Glomerular visceral epithelial cell (primary cell): ENCODE data around the gene VSTM4.

Experiments
- DNase-seq: peaks from one replicate; pipeline ENCODE4 v3.0.0-alpha.2; 2016; ENCODE audit errors: extremely low spot score

VSTM4 gene

DNA sequence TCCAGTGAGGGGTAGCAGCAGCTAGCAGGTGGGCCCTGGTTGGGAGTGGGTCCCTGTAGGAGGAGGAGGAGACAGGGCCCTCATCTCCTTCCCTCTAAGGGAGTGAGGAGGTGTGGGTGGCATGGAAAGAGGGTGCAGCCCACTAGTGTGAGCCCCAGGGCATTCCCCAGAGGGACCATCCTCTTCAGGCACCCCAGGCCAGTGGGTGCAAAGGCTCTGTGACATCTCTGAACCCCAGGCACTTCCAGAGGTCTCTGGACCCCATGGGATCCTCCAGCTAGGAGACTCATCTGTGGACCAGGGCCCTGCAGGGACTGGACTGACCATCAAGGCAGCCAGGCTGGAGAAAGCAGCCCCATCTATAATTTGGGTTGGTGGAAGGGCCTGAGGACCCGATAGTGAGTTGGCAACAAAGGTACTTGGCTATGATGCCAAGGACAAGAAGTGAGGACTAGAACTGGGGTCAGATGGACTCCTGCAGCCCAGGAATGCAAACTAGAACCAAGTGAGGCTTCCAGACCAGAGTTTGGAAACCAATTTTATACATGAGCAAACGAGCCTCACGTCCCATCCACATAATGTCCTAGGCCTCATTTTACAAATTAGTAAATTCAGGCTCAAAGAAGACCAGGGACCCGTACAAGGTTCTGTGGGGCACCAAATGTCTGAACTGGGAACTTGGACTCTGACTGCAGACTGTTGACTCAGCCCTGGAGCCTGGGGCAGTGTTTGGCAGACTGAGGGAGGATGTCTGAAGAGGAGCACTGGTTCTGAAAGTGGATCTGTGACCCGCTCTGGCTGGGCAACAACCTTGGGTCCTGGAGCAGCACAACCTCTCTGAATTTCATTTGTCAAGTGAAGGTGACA, 1.4 kb upstream of the VSTM4 start:
- DNase-seq = no peak

GRCh38 chr10:49115796-49116508, 630 bp upstream of the VSTM4 start:
- DNase-seq = no peak

- no peak for DNase-seq
These were observed 656 bp downstream of the VSTM4 start for GRCh38 chr10:49114718-49115014.

DNA sequence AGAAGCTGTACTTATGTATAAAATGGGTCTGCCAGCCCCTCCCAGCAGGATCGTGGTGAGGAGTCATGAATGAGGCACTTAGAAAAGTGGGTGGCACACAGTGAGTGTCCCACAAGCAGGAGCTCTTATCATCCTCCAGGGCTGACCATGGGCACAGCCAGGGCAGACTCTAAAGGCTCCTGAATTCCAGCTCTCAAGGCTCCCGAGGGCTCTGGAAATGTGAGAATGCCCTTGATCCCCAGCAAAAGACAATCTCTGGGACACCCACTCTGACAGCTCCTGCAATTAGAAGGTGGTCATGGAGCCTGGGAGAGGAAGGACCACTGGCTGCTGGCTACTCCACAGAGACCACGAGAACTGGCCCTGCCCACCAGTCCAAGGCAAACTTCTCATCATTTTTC, 1.6 kb downstream of the VSTM4 start:
- peak; percentile 30 for DNase-seq

GRCh38 chr10:49112851-49113250, 2.5 kb downstream of the VSTM4 start:
- no peak for DNase-seq

DNA sequence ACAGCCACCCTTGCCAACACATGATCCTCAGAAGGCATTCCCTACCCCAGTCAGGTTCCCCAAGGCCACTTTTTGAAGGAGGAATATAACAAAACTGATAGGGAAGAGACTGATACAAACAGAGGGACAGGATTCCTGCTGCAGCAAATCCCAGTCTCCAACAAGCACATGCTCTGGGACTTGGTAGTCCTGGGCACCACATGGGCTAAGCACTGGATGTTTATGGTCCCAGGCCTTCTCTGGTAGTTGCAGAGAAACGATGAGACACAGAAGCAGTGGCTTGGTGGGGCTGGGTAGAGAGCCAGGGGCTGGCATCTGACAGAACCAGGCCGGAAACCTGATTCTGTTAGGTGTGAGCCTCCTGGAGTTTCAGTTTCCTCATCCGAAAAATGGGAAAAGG, 3.2 kb downstream of the VSTM4 start:
- no peak for DNase-seq

DNA sequence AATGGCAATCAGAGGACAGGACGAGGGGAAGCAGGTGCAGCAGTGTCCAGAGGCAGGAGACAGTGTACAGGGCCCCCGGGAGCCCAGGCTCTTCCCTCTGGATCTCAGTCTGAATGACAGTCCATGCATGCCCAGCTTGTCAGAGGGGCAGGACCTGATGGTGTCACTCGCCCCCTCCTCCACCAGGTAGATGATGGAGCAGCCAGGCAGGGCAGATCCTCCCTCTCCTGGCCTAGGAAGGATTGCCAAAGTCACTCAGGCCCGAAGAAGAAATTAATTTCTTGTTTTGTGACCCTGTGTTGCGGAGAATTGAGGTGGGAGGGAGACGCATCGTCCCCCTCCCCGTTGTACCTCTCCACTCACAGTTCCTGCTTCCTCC, 4.0 kb downstream of the VSTM4 start:
- DNase-seq = no peak

DNA sequence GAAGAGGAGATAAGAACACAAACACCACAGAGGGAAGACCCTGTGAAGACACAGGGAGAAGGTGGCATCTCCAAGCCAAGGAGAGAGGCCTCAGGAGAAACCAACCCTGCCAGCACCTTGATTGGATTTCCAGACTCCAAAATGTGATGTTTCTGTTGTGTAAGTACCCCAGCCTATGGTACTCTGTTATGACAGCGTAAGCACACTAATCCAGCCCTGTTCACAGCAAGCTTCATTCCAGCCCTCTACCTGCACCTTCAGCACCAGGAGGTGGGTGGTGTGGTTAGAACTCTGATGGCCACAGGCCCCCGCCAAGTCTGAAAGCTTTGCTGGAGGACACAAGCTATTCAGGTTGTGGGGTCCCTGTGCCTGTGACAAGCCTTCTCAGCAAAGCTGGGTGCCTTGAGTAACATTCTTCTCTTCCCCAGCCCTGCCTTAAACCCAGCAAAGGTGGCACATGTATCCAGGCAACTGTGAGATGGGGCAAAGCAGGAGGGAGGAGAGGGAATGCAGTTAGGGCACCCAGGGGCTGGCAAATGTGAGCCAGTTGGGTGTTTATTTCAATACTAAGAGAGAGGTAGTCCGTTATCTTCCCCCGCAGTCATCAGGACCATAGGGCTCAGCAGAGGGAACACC, 4.5 kb downstream of the VSTM4 start:
- DNase-seq = no peak

GRCh38 chr10:49109669-49110340, 5.5 kb downstream of the VSTM4 start:
- no peak for DNase-seq

DNA sequence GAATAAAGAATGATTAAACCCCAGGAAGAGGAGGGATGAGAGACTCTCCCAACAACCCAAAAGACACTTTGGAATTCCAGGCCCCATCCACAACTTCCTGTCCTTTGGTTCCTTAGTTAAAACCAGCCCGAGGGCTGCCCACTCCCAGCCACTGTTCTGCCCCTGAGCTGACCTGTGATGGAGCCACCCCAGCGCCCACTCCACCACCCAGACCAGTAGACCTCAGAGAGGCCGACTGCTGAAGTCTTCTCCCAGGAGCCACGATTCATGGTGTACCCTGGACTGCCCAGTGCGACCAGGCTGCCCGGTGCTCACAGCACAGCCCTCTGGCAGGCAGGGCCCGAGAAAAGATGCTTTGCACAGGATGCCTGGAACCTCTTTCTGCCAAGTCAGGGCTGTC, 6.7 kb downstream of the VSTM4 start:
- DNase-seq = no peak

DNA sequence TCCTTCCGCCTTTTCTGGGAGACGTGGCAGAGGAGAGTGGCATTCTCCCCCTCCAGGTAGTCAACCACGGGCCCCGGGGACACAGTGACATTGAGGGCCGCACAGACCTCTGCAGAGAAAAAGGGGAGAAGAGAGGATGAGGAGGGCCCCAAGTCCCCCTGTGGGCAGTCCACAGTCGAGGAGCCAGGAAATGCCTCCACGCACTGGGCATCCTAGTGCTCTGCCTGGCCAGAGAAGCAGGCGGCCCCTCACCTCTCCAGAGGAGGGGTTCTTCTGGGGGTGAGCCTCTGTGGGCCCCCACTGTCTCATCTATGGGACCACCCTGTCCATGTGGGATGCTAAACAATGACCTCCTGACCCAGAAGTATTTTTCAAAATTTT, 7.4 kb downstream of the VSTM4 start:
- no peak for DNase-seq

GRCh38 chr10:49107111-49107886, 8.0 kb downstream of the VSTM4 start:
- DNase-seq = no peak

DNA sequence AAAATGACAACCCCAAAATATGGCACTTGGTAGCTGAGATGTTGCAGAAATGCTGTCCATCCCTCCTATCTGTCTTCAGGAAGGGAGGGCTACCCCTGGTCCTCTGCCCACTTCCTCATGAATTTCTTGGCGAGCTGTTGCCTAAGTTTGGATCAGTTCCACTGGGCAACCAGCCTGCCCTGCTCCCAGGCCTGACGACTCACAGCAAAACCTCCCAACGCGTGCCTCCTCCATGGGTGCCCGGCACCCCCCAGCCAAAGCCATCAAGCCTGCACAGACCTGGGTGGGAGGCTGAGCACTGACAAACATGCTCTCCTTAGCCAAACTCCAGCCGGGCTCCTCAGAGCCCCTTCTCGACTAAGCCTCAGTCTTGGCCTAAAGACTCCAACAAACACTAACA, 8.9 kb downstream of the VSTM4 start:
- no peak for DNase-seq

GRCh38 chr10:49105076-49105475, 10.2 kb downstream of the VSTM4 start:
- DNase-seq = no peak

- DNase-seq = no peak
These were observed 11.0 kb downstream of the VSTM4 start for GRCh38 chr10:49104323-49104722.

DNA sequence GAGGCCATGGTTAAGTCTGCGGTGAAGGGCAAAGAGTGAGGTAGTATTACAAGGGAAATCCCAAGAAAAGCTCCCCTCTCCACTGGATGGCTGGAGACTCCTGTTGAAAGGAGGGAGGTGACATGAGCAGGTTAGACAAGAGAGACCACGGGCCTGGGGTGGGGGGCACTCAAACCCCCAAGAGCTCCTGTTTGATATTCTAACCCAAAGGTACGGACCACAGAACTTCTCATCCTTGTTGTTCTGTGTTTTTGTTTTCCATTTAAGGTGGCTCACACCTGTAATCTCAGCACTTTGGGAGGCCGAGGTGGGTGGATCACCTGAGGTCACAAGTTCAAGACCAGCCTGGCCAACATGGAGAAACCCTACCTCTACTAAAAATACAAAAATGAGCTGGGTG, 11.6 kb downstream of the VSTM4 start:
- no peak for DNase-seq

DNA sequence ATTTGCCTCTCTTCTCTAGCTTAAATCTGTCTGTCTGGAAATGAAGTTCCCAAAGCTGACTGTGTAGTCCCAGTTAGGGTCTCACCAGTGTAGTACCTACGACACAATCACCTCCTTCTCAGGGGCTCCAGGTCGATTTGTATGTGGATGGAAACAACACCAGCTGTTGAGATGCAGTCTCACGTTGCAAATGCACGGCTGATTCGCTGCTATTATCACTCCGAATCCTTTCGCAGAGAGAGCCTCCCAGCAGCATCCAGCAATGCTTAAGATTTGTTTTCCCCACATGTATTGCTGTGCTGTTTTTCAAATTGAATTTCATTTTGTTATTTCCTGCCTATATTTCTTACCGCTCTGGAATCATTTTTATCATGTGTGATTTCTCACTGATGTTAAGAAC, 16.3 kb downstream of the VSTM4 start:
- no peak for DNase-seq

- no peak for DNase-seq
These were observed 18.4 kb downstream of the VSTM4 start for GRCh38 chr10:49096890-49097445.

GRCh38 chr10:49094646-49095045, 20.7 kb downstream of the VSTM4 start:
- DNase-seq = no peak

- DNase-seq = no peak
These were observed 21.4 kb downstream of the VSTM4 start for GRCh38 chr10:49093922-49094321.

- no peak for DNase-seq
These were observed 22.8 kb downstream of the VSTM4 start for GRCh38 chr10:49092477-49092876.
